Measurements from ENCODE around the gene MRRF.

MRRF gene

DNA sequence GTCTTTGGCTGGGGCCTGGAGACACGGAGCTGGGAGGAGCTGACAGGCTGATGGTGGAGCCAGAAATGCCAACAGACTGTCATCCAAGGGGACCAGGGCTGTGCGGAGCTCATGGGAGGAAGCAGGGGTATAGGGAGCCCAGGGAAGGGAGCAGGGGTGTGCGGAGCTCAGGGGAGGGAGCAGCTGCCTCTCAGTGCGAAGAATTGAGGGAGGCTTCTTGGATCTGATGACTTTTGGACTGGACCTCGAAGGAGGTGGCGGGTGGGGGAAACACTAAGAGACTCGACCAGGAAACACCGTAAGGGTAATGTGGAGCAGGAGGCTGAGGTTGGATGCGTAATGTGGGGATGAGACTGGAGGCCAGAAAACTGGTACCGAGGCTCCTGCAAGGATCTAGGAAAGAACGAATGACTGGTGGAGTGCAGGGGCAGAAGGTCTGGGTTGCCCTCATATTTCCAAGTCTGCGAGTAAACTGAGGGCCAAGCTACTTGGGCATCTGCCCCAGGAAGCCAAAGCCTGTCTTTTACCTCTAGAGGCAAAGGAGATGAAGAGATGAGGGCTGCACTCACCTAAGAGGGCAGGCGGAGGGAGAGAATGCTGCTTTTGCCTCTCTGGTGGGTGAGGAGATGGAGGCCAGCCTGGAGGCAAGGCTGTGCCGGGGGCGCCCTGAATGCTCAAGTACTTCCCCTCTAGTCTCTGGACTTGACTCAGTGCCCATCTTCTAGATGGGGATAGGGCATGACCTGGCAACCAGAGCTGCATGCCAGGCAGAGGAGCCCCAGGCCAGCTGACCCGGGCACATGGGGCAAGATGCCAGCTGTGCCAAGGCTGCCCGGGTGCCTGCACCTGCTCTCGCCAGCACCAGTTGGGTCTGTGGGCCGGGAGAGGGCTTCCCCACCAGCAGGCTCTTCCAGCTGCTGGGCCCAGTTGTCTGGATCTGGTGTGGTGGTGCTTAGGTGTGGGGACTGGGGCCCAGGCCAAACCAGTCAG, 108.5 kb downstream of the MRRF start:
- H3K27ac ChIP-seq (ENCODE audit: low read depth, low read length) = no peak overlapping the region
- peaks cover 61% of the 10 kb centered on the region for H3K27me3 ChIP-seq (ENCODE audit: control insufficient read depth, insufficient read depth, low read length)

DNA sequence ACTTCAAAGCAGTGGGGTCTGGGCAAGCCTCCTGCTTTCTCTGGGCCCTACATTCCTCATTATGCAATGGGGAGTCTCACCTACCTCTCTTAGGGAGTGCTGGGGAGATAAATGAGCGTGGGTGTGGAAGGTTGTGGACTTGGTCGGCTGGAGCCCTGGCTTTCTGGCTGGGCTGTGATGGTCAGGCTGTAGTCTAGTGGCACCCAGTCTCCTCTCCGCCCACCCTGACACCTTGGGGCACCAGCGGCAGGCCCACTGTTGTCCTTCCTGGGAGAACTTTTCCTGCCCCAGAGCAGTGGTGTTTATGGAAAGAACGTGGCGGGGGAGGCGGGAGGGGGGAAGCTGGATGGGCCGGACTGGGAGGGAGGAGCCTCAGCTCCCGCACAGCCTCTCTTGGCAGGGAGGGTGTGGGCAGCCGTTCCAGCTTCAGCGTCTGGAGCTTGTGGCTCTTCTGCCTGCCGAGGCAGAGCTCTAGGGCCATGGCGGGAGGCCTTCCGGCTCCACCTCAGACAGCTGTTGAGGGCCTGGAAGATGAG, 110.3 kb downstream of the MRRF start:
- peaks cover 50% of the 10 kb centered on the region for H3K27me3 ChIP-seq (ENCODE audit: control insufficient read depth, insufficient read depth, low read length)
- no peak overlapping the region for H3K4me3 ChIP-seq (ENCODE audit: low read depth, low read length)
- peaks cover 24% of the 10 kb centered on the region for H3K4me1 ChIP-seq (ENCODE audit: control insufficient read depth, insufficient read depth, low read length)
- no peaks in the 10 kb centered on the region for H3K9me3 ChIP-seq (ENCODE audit: control insufficient read depth, insufficient read depth, low read length)
- no peak overlapping the region for H3K27ac ChIP-seq (ENCODE audit: low read depth, low read length)
- H3K9ac ChIP-seq (ENCODE audit: low read depth, low read length) = no peak overlapping the region
- no peaks in the 10 kb centered on the region for H3K36me3 ChIP-seq (ENCODE audit: control insufficient read depth, insufficient read depth, low read length)

More for the DNA sequence above, 108.5 kb downstream of the MRRF start:
- H3K4me3 ChIP-seq (ENCODE audit: low read depth, low read length) = no peak overlapping the region
- no peaks in the 10 kb centered on the region for H3K36me3 ChIP-seq (ENCODE audit: control insufficient read depth, insufficient read depth, low read length)
- peaks cover 24% of the 10 kb centered on the region for H3K4me1 ChIP-seq (ENCODE audit: control insufficient read depth, insufficient read depth, low read length)
- H3K9ac ChIP-seq (ENCODE audit: low read depth, low read length) = no peak overlapping the region
- H3K9me3 ChIP-seq (ENCODE audit: control insufficient read depth, insufficient read depth, low read length) = no peaks in the 10 kb centered on the region

DNA sequence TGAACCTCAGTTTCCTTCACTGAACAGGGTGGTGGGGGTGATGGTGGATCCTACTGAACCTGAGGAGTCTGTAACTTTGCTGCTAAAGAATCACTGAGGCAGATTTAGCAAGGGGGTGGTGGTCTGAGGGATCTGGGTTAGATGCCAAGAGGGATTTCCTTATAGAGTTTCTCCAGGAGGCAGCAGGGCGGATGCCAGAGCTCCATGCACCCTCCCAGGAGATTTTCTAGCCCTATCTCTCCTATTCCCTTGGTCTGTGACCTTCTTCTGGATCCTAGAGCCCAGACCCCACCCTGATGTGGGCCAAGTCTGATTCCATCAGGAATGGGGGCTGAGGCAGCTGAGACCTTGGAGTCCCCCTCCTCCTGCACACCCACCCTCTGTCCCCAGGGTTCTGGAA, 112.1 kb downstream of the MRRF start:
- Histone ChIP-seq H3K36me3 (ENCODE audit: control insufficient read depth, insufficient read depth, low read length) (no peaks in the 10 kb centered on the region), H3K4me1 (ENCODE audit: control insufficient read depth, insufficient read depth, low read length) (peaks cover 21% of the 10 kb centered on the region), H3K9me3 (ENCODE audit: control insufficient read depth, insufficient read depth, low read length) (no peaks in the 10 kb centered on the region), H3K27me3 (ENCODE audit: control insufficient read depth, insufficient read depth, low read length) (peaks cover 33% of the 10 kb centered on the region), H3K27ac (ENCODE audit: low read depth, low read length) (no peak overlapping the region), H3K4me3 (ENCODE audit: low read depth, low read length) (no peak overlapping the region), H3K9ac (ENCODE audit: low read depth, low read length) (no peak overlapping the region)

DNA sequence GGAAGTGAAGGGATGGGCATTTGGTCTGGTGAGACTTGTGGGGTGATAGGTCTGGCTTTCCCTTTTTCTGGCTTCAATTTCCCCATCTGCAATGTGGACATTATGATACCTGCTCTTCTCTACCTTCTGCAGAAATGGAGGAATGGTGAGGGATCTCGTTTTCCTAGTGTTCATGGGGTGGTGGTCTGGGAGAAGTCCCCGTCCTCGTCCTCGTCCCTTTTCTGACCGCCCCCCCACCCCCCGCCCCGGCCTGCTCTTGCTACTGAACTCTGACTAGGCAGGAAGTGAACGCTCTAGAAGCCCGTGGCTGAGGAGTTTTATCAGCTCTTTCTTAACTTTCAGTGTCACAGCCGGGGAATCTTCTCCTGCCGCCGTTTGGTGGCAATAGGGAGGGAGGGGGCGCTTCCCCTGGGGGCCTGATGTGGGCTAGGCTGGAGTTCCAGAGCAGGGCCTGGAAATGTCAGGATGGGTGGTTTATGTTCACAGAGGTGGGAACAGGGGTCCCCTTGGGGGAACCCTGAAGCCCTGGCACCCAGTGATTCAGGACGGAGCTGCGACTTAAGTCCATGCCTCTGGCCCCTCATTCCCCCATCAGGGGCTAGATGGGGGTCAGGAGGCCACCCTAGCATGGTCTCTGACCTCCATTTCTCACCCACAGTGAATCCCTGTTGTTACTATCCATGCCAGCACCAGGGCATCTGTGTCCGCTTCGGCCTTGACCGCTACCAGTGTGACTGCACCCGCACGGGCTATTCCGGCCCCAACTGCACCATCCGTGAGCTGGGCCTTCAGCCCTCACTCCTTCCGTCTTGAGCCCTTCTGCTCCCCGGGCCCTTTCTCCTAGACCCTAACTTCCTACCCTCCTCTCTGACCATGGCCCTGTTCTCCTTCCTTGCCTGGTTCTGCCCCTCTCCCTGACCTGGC, 112.8 kb downstream of the MRRF start:
- no peak overlapping the region for H3K4me3 ChIP-seq (ENCODE audit: low read depth, low read length)
- peaks cover 26% of the 10 kb centered on the region for H3K27me3 ChIP-seq (ENCODE audit: control insufficient read depth, insufficient read depth, low read length)
- H3K4me1 ChIP-seq (ENCODE audit: control insufficient read depth, insufficient read depth, low read length) = peaks cover 19% of the 10 kb centered on the region
- no peaks in the 10 kb centered on the region for H3K36me3 ChIP-seq (ENCODE audit: control insufficient read depth, insufficient read depth, low read length)
- H3K9ac ChIP-seq (ENCODE audit: low read depth, low read length) = no peak overlapping the region
- H3K27ac ChIP-seq (ENCODE audit: low read depth, low read length) = no peak overlapping the region
- no peaks in the 10 kb centered on the region for H3K9me3 ChIP-seq (ENCODE audit: control insufficient read depth, insufficient read depth, low read length)

DNA sequence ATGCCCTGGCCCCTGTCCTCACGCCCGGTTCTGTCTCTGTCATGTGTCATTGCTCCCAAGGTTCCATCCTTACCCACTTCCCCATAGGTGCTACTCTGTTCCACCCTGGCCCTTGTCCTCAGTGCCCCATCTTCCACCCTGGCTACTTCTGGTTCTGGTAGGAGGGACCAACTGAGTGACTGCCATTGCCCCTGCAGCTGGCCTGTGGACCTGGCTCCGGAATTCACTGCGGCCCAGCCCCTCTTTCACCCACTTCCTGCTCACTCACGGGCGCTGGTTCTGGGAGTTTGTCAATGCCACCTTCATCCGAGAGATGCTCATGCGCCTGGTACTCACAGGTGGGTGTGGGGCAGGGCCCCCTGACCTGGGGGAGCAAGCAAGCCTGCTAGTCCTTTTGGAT, 113.6 kb downstream of the MRRF start:
- Histone ChIP-seq H3K36me3 (ENCODE audit: control insufficient read depth, insufficient read depth, low read length) (no peaks in the 10 kb centered on the region), H3K4me3 (ENCODE audit: low read depth, low read length) (no peak overlapping the region), H3K27me3 (ENCODE audit: control insufficient read depth, insufficient read depth, low read length) (peaks cover 19% of the 10 kb centered on the region), H3K9me3 (ENCODE audit: control insufficient read depth, insufficient read depth, low read length) (no peaks in the 10 kb centered on the region), H3K4me1 (ENCODE audit: control insufficient read depth, insufficient read depth, low read length) (peaks cover 19% of the 10 kb centered on the region), H3K27ac (ENCODE audit: low read depth, low read length) (no peak overlapping the region), H3K9ac (ENCODE audit: low read depth, low read length) (no peak overlapping the region)

DNA sequence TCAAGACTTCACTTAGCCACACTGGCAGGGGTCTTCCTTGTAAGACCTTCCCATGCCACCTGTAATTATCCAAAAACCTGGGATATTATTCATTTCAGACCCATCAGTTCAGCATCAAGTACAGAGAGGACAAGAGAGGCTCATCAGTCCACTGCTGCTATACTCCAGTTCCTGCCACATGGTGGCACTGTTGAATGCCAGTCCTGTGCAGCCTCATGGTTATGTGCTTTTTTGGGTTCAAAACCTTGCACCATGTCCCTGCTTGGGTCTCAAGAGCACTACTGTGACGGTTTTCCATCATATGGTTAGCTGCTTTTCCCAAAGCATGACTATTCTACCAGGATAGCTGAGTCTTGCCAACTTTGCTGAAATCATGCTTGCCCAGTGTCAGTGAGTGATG, 114.7 kb downstream of the MRRF start:
- Histone ChIP-seq H3K4me3 (ENCODE audit: low read depth, low read length) (no peak overlapping the region), H3K27ac (ENCODE audit: low read depth, low read length) (no peak overlapping the region), H3K36me3 (ENCODE audit: control insufficient read depth, insufficient read depth, low read length) (no peaks in the 10 kb centered on the region), H3K27me3 (ENCODE audit: control insufficient read depth, insufficient read depth, low read length) (peaks cover 8% of the 10 kb centered on the region), H3K4me1 (ENCODE audit: control insufficient read depth, insufficient read depth, low read length) (peaks cover 19% of the 10 kb centered on the region), H3K9ac (ENCODE audit: low read depth, low read length) (no peak overlapping the region), H3K9me3 (ENCODE audit: control insufficient read depth, insufficient read depth, low read length) (no peaks in the 10 kb centered on the region)

DNA sequence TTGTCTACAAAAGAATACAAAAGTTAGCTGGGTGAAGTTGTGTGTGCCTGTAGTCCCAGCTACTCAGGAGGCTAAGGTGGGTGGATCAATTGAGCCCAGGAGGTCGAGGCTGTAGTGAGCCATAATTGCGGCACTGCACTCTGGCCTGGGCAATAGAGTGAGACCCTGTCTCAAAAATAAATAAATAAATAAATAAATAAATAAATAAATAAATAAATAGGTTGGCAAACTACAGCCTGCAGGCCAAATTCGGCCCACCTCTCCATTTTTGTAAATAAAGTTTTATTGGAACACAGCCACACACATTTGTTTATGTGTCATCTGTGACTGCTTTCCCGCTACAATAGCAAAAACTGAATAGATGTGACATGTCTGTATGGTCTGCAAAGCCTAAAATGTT, 115.6 kb downstream of the MRRF start:
- Histone ChIP-seq H3K4me1 (ENCODE audit: control insufficient read depth, insufficient read depth, low read length) (peaks cover 11% of the 10 kb centered on the region), H3K36me3 (ENCODE audit: control insufficient read depth, insufficient read depth, low read length) (no peaks in the 10 kb centered on the region), H3K4me3 (ENCODE audit: low read depth, low read length) (no peak overlapping the region)

More for the DNA sequence above, 115.6 kb downstream of the MRRF start:
- H3K27me3 ChIP-seq (ENCODE audit: control insufficient read depth, insufficient read depth, low read length) = 0 out of 2 replicates have a peak, but pooled peaks cover 3% of the 10 kb centered on the region
- H3K9me3 ChIP-seq (ENCODE audit: control insufficient read depth, insufficient read depth, low read length) = no peaks in the 10 kb centered on the region
- no peak overlapping the region for H3K27ac ChIP-seq (ENCODE audit: low read depth, low read length)
- no peak overlapping the region for H3K9ac ChIP-seq (ENCODE audit: low read depth, low read length)
